ENCODE results near the gene TMEM82. TPM values are rescaled to one million over a fixed set of nuclear protein-coding genes. Genes with fewer than 3 reads are reported as not detected.

Gene TMEM82
- total and polyA plus RNA-seq, 2 experiments from 2014 or later = 0.51 TPM; not detected in 1

DNA sequence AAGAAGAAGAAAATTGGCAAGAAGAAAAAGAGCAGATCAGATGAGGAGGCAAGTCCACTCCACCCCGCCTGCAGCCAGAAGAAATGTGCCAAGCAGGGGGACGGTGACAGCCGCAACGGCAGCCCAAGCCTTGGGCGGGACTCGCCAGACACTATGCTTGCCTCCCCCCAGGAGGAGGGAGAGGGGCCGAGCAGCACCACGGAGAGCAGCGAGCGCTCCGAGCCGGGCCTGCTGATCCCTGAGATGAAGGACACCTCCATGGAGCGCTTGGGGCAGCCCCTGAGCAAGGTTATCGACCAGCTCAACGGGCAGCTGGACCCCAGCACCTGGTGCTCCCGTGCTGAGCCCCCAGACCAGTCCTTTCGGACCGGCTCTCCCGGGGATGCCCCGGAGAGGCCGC lies 15.3 kb upstream of the TMEM82 start:
- TF ChIP-seq CTCF (IDR thresholded peaks at IDR 0.05; ENCODE audit: low read depth, low read length) = no peak
- Histone ChIP-seq H3K4me1 (ENCODE audit: low read depth) (no peaks in the 10 kb centered on the region), H3K27ac (no peak overlapping the region), H3K4me3 (no peak overlapping the region), H3K9me3 (ENCODE audit: low read depth) (no peaks in the 10 kb centered on the region), H3K36me3 (peaks cover 60% of the 10 kb centered on the region), H3K27me3 (no peaks in the 10 kb centered on the region)
- DNase-seq (ENCODE audit: low read depth in 1 of 2, low spot score in 1 of 2) = no peak

DNA sequence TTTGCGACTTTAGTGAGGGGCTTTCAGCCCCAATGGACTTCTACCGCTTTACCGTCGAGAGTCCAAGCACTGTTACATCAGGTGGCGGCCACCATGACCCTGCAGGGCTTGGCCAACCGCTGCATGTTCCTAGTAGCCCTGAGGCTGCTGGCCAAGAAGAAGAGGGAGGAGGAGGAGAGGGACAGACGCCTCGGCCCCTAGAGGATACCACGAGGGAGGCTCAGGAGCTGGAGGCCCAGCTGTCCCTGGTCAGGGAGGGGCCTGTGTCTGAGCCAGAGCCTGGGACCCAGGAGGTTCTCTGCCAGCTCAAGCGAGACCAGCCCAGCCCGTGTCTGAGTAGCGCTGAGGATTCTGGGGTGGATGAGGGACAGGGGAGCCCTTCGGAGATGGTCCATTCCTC lies 14.9 kb upstream of the TMEM82 start:
- no peak for DNase-seq (ENCODE audit: low read depth in 1 of 2, low spot score in 1 of 2)
- H3K4me3 ChIP-seq = no peak overlapping the region
- TF ChIP-seq CTCF (IDR thresholded peaks at IDR 0.05; ENCODE audit: low read depth, low read length) = no peak
- no peaks in the 10 kb centered on the region for H3K27me3 ChIP-seq
- H3K4me1 ChIP-seq (ENCODE audit: low read depth) = no peaks in the 10 kb centered on the region
- no peaks in the 10 kb centered on the region for H3K9me3 ChIP-seq (ENCODE audit: low read depth)
- H3K36me3 ChIP-seq = peaks cover 63% of the 10 kb centered on the region
- H3K27ac ChIP-seq = no peak overlapping the region

- H3K27ac ChIP-seq = no peak overlapping the region
- H3K36me3 ChIP-seq = peaks cover 63% of the 10 kb centered on the region
- no peaks in the 10 kb centered on the region for H3K4me1 ChIP-seq (ENCODE audit: low read depth)
- TF ChIP-seq CTCF (IDR thresholded peaks at IDR 0.05; ENCODE audit: low read depth, low read length) = no peak
- H3K4me3 ChIP-seq = no peak overlapping the region
- no peak for DNase-seq (ENCODE audit: low read depth in 1 of 2, low spot score in 1 of 2)
- H3K27me3 ChIP-seq = no peaks in the 10 kb centered on the region
- H3K9me3 ChIP-seq (ENCODE audit: low read depth) = no peaks in the 10 kb centered on the region
Measured at GRCh38 chr1:15727866-15728534, 14.3 kb upstream of the TMEM82 start.

- no peaks in the 10 kb centered on the region for H3K9me3 ChIP-seq (ENCODE audit: low read depth)
- H3K27me3 ChIP-seq = no peaks in the 10 kb centered on the region
- peaks cover 70% of the 10 kb centered on the region for H3K36me3 ChIP-seq
- H3K4me3 ChIP-seq = no peak overlapping the region
- no peak overlapping the region for H3K27ac ChIP-seq
- DNase-seq (ENCODE audit: low read depth in 1 of 2, low spot score in 1 of 2) = no peak
- H3K4me1 ChIP-seq (ENCODE audit: low read depth) = no peaks in the 10 kb centered on the region
- TF ChIP-seq CTCF (IDR thresholded peaks at IDR 0.05; ENCODE audit: low read depth, low read length) = no peak
Measured at GRCh38 chr1:15728937-15729657, 13.2 kb upstream of the TMEM82 start.

DNA sequence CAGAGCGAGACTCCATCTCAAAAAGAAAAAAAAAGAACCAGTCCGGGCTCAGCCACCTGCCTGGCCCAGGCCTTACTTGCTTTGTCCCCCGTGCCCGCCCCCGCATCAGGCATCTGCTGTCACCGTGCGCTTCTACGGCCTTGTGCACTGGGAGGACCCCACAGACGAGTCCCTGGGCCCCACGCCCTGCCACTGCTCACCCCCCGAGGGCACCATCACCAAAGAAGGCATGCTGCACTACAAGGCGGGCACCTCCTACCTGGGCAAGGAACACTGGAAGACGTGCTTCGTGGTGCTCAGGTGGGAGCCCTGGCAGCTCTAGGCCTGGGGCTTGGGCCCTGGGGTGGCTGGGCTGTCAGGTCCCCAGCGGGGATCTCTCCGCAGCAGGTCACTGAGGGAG lies 11.9 kb upstream of the TMEM82 start:
- no peaks in the 10 kb centered on the region for H3K27me3 ChIP-seq
- no peak overlapping the region for H3K4me3 ChIP-seq
- no peaks in the 10 kb centered on the region for H3K9me3 ChIP-seq (ENCODE audit: low read depth)
- TF ChIP-seq CTCF (IDR thresholded peaks at IDR 0.05; ENCODE audit: low read depth, low read length) = no peak
- H3K4me1 ChIP-seq (ENCODE audit: low read depth) = no peaks in the 10 kb centered on the region
- no peak for DNase-seq (ENCODE audit: low read depth in 1 of 2, low spot score in 1 of 2)
- no peak overlapping the region for H3K27ac ChIP-seq
- peaks cover 68% of the 10 kb centered on the region for H3K36me3 ChIP-seq

Data from cardiac muscle cell (in vitro differentiated cells and primary cell).